ENCODE data around the gene HMG20B. TPM values are rescaled to one million over a fixed set of nuclear protein-coding genes. Genes with fewer than 3 reads are reported as not detected.

Gene HMG20B
- total and polyA plus RNA-seq, 2 of the 8 experiments (the other 6 are each of a cell fraction or from before 2014, with no cell fraction given): 42.9 to 74.2 TPM

- Histone ChIP-seq H3K79me2 (ENCODE audit: control insufficient read depth in 1 of 2, insufficient read depth in 2 of 2, low read length in 2 of 2) (no peaks in the 10 kb centered on the region), H3K23me2 (ENCODE audit: low read depth, low read length) (peaks cover 18% of the 10 kb centered on the region; the same call in 1 of the 2 replicates), H3K9ac (replicated peaks in 1 of 4; ENCODE audit: extremely low read depth in 1 of 4, low read depth in 3 of 4, low read length in 3 of 4) (no peak overlapping the region; a peak in 1 of 7 replicates), H3K18ac (ENCODE audit: extremely low read depth, low read length) (no peak overlapping the region), H2BK5ac (ENCODE audit: low read depth, low read length) (no peak overlapping the region), H2BK15ac (ENCODE audit: low read length) (no peak overlapping the region), H2AK5ac (ENCODE audit: low read depth, low read length) (no peak overlapping the region), H2AFZ (ENCODE audit: low read length) (no peak overlapping the region), H3K23ac (ENCODE audit: insufficient read length) (no peak overlapping the region), H3K36me3 (ENCODE audit: control insufficient read depth in 2 of 4, insufficient read depth in 4 of 4, low read length in 3 of 4) (peaks cover 0 to 21% (median 3%) of the 10 kb centered on the region in 4 experiments; a peak in 2 of 8 replicates), H3K27me3 (replicated peaks in 1 of 4; ENCODE audit: control insufficient read depth in 3 of 4, extremely low read depth in 1 of 4, insufficient read depth in 3 of 4, low read length in 3 of 4) (peaks cover 0 to 12% (median 11%) of the 10 kb centered on the region in 4 experiments; a peak in 5 of 7 replicates), H3K4me3 (ENCODE audit: extremely low read depth in 1 of 4, insufficient read depth in 2 of 4, low read depth in 3 of 4, low read length in 4 of 4) (no peak overlapping the region), H2BK20ac (ENCODE audit: low read length) (no peak overlapping the region), H2BK12ac (ENCODE audit: low read depth, low read length) (no peak overlapping the region), H4K91ac (replicated peaks; ENCODE audit: insufficient read length, low read length) (no peak overlapping the region), H3K56ac (replicated peaks; ENCODE audit: insufficient read length, low read depth, low read length) (no peak overlapping the region), H3K27ac (ENCODE audit: low read depth, low read length) (no peak overlapping the region), H3K9me3 (ENCODE audit: insufficient read depth in 2 of 2, low read depth in 1 of 2, low read length in 1 of 2) (no peaks in the 10 kb centered on the region), H3K4ac (replicated peaks; ENCODE audit: insufficient read length, low read depth, low read length) (no peak overlapping the region), H3K14ac (ENCODE audit: insufficient read length) (no peak overlapping the region), H4K5ac (ENCODE audit: insufficient read length, low read depth, low read length) (no peak overlapping the region), H4K20me1 (replicated peaks in 1 of 2; ENCODE audit: control insufficient read depth in 1 of 2, insufficient read depth in 2 of 2, low read length in 2 of 2) (peaks cover 2 to 13% of the 10 kb centered on the region in 2 experiments), H4K8ac (ENCODE audit: extremely low read depth, insufficient read depth, low read length) (no peak overlapping the region), H3K4me2 (ENCODE audit: insufficient read depth in 1 of 2, low read depth in 2 of 2, low read length in 2 of 2) (no peak overlapping the region), H3K4me1 (replicated peaks in 1 of 4; ENCODE audit: control insufficient read depth in 3 of 4, insufficient read depth in 4 of 4, low read length in 3 of 4) (peaks cover 3 to 14% (median 12%) of the 10 kb centered on the region in 4 experiments), H2BK120ac (replicated peaks; ENCODE audit: low read depth, low read length) (no peak overlapping the region), H3K79me1 (ENCODE audit: low read depth, low read length) (no peaks in the 10 kb centered on the region; the same call in 1 of the 2 replicates)
- 89% methylated on average over 24 of the region's 24 CpGs; no CpG with 5 or more reads in 1 of the 2 experiments for WGBS, 2 experiments (ENCODE audit: extremely low coverage in 1 of 2, insufficient coverage in 1 of 2, insufficient read length in 1 of 2, insufficient replicate concordance in 2 of 2, low coverage in 1 of 2, low lambda C conversion rate in 2 of 2, missing lambda C conversion rate in 1 of 2)
- CTCF ChIA-PET (ENCODE audit: partially characterized antibody): interaction anchor here (1.2 to 4.0 kb wide), 4 partner anchors 9 to 25 kb away, joined by 3 to 23 read pairs (median 13); partner anchors contain the start of gene GIPC3
- TF ChIP-seq CHD1 (IDR thresholded peaks at IDR 0.05; ENCODE audit: low read depth, low read length): no peak
- TF ChIP-seq SRF (IDR thresholded peaks at IDR 0.05; ENCODE audit: low read depth, low read length): peak; percentile 20; the same call in 1 of the 2 replicates
- TF ChIP-seq POU5F1 (IDR thresholded peaks at IDR 0.05; ENCODE audit: low read depth, low read length): no peak
- TF ChIP-seq SUZ12 (IDR thresholded peaks at IDR 0.05; ENCODE audit: low read length): no peak
- DNase-seq (ENCODE audit: low read depth in 1 of 2, low spot score in 2 of 2) (no peak), FAIRE-seq (no peak)
- POLR2A ChIA-PET (ENCODE audit: partially characterized antibody): interaction anchor here (0.5 to 1.9 kb wide), 4 partner anchors 15 to 332 kb away, joined by 3 to 5 read pairs (median 3); no protein-coding TSS in a partner anchor
Measured at GRCh38 chr19:3609779-3610719, 37.3 kb downstream of the HMG20B start.
